Activated T-cell treated with anti-CD3 and anti-CD28 coated beads for 1 hour (primary cell): Measurements from ENCODE around the gene UBALD1.

ENCODE experiments used
- DNase-seq: peaks from one replicate; pipeline ENCODE4 v3.0.0-alpha.2; 2020; ENCODE audit warnings: low read depth

UBALD1 gene

DNA sequence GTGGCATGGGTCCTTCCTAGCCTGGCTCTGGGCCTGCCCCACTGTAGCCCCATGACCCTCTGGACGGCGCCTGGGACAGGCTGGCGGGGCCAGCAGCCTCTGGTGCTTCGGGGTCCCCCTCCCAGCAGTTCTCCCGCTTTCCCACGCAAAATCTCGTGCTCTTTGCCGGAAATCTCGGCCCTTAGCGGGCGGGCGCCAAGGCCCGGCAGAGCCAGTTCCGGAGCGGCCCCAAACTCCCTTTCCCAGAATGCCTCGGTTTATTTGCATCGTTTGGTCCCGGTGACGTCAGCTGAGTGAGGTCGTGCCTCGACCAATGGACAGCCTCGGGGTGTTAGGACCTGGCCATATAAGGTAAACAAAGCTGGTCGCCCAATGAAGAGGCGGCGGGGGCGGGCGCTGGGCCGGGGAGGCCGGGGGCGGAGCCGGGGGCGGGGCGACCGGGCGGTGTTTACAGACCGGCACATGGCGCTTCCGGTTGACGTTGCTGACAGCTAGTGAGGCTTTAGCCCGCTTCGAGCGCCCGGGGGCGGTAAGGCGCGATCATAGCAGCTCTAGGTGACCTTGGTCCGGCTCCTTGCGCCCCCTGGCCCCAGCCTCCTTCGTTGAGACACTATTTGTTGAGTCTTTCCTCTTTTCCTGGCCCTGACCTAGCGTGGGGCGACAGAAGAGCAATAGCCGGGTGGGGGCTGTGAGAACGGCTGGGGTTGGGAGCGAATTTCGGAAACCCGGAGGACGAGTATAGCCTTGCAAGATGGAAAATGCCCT is 1.5 kb upstream of the UBALD1 start:
- DNase-seq: peak; percentile 97

DNA sequence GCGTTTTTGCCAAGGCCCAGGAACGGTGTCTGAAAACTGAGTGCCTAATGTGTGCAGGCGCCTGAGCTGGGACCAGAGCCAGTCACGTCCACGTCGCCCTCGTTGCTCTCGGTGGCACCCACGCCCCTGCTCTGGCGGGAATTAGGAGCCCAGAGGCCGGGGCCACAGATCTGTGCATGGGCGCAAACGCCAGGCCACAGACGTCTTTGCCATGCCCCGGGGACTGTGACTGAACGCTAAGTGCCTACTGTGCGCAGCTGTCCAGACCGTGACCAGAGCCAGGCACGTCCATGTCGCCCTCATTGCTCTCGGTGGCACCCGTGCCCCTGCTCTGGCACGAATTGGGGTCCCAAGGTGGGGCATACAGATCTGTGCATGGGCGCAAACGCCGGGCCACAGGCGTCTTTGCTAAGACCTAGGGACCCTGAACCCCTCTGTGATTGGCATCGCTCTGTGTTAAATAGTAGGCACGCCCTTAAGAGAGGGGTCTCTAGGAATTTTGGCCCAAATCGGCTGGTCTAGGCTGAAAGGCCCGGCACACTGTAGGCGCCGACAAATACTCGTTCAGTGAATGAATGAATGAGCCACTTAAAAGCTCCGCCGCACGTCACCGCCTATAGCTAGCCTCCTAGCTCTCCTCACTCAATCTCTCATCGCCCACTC is 827 bp upstream of the UBALD1 start:
- DNase-seq: no peak

DNA sequence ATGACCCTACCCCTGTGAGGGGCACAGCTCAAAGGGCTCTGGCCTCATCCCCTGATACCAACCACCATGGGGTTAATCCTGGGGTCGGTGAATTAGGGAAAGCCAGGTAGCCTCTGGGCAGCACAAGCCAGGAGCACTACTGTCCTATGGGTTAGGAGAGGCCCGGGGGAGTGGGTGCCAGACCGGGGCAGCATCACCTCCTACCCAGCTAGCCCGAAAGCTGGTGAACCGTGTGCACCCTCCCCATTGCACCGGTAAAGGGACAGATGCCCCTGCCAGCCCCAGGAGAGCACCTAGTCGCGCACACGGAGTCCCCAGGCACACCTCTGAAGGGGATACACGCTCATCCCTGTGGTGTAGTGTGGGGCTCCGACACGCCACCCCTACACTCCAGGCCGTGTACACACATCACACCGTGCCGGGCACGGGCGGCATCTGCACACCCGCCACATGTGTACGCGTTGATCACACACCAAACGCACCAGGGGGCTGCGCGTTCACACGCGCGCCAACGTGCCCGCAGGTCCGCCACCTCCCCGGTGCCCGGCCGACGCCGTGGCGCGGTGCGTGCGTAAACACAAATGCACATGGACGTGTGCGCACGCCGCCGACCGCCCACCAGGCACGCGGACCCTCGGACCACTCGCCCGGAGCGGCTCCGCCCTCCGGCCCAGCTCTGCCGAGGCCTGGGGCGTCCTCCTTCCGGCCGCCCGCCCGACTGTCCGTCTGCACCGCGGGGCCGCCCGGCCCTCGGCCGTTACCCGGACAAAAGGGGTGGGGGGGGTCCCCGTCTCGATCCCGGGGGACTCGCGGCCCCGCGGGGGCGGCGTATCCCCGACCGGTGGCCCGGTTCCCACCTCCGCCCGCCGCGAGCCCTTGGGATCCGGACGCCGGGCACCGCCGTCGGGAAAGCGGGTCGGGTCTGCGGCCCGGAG is 785 bp downstream of the UBALD1 start:
- no peak for DNase-seq

DNA sequence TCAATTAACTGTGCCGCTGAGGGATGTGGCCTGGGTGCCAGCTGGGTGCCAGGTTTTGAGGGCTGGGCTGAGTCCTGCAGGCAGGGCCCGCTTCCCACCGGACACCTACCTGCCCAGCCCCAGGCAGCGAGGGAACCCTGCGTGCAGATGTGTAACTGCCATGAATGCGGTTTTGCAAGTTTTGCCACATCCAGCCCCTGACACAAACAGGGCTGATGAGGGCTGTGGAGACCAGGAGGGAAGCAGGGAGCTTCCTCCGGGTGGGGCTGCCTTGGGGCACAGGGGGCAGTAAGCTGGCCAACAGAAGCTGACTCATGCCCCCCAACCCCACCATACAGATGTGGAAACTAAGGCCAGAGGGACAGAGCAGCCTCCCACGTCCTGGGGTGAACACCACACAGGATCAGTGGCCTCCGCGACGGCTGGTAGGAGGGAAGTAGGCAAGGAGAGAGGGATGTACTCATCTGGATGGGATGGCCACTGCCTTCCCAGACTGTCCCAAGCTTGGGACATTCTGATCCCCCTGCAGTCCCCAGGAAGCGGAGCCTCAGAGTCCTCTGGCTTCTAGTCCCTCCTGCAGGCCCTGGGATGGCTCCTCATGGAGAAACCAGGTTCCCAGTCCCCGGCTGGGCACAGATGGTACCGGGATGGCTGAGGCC is 1.6 kb downstream of the UBALD1 start:
- DNase-seq: no peak

DNA sequence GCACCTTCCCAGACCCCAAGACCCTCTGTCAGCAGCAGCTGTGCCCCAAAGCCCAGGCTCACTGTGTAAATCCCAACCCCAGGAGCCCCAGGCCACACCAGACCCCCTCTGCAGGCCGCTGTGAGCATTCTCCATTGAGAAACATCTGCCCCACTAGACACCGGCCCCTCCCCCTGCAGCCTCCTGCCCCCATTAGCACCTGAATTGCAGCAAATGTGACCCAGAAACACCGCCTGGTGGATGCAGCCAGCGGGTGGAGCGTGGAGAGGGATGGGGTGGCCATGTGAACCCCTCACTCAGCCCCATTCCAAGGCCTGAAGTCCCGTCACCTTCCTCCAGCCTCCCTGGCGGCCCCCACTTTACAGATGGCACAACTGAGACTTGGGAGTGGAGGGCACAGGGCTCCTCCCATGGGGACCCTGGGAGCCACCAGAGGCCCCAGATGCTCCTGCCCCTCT is 2.2 kb downstream of the UBALD1 start:
- DNase-seq: no peak

DNA sequence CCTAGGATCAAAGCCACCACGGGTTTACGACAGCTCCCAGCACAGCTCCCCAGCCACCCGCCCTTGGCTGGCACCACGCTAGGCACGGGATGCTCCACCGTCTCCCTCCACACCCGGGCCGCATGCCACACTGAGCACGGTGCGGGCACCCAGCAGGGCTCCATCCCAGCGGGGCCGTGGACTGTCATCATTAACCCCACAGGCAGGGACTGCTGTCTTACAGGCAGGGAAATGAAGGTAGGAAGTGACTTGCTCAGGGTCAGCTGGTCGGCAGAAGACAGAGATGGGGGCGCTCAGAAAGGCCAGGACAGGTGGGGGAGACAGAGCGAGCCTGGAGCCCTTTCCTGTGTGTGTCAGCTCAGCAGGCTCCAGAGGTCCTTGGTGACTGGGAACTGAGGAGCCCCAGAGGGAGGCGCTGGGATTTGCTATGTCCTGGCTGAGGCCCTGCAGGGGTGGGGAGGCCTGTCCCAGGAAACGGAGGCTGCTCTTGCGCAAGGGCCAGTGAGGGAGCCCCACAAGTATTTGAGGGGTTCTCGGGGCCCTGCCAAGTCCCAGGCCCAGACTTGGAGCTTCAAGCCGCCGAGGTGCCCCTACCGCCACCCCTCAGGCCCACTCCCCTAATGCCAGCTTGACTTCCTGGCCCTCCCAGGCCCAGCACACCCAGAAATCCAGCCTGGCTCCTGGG is 3.2 kb downstream of the UBALD1 start:
- no peak for DNase-seq

DNA sequence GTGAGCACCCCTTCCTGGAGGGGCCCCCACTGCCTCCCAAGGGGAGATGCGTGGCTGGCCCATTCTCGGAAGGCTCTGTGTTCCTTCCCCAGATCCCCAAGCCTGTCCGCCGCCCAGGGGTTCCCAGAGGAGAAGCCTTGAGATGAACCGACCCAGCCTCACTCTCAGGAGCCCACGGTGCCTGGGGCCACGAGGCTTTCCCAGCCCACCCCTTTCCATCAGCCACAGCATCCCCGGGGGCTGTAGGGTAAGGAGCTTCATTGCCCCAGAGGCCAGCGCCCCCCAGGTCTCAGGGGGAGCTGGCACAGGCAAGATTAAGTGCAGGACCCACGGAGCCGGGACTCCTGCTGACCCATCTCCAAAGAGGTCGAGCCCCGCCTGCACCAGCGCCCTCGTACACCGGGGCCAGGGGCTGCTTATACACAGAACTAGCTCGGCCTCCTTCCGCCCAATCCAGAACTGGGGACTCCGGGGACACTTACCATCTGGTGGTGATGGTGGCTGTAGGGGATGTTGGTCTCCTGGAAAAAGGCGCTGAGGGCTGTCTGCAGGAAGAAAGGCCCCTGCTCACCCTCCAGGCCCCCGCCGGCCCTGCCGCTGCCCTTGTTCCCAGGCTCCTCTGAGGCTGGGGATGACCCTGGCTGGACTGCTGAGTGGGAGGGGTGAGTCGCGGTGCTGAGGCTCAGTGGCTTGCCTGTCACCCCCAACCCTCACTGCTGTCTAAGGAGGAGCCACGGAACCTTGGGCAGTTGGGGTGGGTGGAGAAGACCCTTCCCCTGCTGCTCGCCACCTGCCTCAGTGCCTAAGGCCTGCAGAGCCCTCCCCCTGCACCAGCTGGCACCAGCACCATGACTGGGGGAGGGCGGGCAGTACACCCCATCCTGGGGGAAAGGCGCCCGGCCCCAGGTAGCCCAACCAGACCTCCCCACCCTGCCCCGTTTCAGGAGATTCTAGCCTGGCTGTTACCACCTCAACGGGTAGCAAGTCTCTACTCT is 4.4 kb downstream of the UBALD1 start:
- no peak for DNase-seq

DNA sequence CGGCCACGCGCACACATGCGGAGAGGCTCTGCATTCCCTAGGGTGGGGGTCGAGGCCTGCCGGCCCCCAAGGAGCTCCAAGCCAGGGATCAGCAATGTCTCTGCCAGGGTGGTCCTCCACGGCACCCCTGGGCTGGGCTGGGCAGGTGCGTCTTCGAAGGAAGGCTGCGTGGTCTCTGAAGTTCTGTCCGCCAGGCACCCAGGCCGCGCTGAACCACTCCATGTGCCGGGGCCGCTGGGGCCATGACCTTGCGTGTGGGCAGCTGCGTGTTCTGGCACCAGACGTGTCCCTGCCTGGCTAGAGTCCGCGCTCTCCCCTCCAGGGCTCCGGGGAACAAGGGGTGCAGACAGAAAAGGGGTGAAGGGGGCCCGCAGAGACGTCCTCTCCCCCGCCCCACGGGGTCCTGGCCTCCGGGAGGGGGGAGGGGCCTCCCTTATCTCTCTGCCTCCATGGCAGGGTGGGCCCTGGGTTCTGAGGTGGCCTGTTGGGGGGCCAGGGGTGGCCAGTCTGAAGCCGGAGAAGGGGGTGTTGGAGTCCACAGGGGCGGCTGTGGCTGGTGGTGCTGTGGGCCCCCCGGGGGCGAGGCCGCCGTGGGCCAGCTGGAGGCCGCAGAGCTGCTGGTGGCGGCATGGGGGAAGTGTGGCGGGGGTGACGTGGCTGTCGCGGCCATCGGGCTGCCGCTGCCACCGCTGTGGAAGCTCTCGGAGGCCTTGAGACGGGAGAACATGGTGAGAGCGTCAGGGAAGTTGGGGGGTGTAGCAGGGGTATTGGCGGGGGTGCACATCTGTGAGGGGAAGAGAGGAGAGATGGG is 5.3 kb downstream of the UBALD1 start:
- no peak for DNase-seq

DNA sequence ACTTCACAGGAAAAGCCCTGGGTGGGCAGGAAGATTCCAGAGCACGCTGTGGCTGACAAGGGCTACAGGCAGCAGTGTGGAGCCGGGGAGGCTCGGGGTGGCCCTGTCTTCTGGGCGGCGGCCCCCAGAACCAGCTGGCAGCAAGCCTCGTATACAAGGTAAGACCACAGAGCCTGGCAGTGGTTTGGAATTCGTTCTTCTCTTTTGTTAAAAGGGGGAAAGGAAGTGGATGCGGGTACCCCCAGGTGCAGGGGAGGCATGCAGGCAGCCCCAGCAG is 6.0 kb downstream of the UBALD1 start:
- DNase-seq: no peak

DNA sequence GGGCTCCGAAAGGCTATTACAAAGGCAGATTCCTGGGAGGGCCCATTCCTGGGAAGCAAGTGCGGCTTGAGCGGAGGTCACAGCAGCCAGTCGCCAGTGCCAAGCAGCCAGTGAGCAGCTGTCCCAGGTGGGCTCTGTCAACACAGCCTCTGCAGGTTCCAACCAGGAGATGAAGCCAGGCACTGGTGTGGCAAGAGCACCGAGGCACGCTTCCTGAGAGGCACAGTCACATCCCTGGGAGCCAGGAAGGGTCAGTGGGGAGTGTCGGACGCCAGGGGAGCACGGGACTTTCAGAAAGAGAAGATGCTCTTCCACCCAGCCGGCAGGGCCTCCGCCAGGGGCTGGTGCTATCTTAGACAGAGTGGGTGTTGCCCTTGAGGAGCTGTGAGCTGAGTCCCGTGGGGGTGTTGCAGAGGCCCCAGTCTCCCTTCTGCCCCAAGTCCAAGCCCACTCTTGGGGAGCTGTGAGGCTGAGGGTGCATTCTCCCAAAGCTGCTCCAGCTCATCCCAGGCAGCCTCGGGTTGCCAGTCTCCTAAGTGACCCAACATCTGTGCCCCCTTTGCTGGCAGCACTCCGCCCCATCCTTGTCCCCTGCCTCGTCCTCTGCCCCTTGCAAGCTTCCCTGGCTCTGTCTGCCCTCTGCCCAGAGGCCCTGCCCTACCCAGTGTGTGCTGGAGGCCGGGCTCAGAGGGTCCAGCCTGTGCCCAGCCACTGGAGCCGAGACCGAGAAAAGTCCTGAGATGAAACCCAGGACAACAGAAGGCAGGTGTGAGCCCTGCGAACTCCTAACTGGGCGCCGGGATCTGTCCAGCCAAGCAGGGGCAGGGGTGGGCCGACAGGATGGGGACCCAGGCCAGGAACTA is 6.6 kb downstream of the UBALD1 start:
- no peak for DNase-seq

DNA sequence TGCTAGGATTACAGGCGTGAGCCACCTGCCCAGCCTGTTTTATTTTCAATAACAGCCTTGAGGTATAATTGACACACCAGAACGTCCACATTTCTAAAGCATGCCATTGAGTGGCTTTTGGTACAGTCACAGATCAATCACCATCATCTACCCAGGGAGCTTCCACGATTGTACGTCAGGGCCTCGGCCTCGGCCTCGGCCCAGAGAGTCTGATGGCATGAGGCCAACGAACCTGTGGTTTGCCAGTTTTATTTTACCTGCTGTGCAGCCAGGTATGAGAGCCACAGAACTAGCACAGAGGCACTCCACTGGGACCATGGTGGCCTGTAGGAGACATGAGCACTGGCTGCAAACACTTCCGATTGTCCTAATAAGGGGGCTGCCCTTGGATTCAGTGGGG is 8.3 kb downstream of the UBALD1 start:
- DNase-seq: no peak

DNA sequence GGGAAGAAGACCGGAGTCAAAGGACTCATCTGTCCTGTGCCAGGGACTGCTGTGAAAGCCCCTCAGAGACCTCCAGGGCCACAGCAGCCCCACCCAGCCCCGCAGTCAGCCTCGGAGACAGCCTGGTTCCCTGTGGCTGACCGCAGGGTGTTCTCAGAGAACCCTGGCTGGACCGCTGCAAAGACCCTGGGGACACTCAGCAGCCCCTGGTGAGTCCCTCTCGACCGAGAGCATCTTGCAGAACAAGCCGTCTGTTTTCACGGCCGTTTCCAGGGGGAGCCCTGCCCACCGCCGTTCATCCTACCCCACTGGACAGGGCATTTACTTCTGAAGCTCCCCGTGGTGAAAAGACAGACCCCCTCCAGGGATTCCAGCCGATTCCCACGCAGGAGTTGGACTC is 10.3 kb downstream of the UBALD1 start:
- no peak for DNase-seq

DNA sequence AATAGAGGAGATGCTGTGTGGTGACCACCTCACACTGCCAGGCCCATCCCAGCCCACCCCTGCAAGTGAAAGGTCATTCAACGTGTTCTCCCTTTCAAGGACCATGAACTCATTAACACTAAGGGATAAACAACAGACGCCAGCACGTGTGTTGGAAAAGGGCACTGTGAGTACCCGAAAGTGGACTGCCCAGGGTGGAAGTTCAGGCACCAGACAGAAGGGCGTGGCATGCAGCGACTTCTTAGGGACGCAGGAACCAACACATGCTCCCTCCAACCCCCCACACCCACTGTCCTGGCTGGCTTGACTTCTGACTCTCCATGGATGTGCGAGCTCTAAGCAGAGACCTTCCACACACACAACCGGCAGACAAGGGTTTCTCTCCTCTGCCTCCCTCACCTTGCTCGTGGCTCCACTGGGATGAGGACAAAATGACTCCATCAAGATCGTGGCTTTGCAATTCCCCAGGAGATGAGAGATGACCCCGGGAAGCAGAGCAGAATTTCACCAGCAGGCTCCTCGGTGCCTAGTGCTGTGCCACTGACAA is 11.0 kb downstream of the UBALD1 start:
- no peak for DNase-seq

DNA sequence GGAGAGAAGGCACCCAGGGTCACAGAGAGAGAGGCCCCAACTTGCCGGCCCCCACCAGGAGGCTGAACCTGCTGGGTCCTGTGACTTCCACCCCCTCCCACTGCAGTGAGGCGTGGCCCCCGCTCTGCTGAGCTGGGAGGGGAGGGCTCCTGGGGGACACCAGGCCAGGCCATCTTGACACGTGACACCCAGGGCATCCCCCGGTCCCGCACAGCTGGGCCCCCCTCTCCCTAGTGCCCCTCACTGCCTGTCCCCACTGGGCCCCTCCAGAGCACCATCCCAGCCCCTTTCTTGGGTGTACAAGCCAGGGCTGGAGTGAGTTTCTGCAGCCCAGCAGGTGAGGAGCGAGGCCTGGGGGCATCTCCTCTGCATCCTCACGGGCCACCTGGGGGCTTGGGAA is 12.4 kb downstream of the UBALD1 start:
- no peak for DNase-seq

DNA sequence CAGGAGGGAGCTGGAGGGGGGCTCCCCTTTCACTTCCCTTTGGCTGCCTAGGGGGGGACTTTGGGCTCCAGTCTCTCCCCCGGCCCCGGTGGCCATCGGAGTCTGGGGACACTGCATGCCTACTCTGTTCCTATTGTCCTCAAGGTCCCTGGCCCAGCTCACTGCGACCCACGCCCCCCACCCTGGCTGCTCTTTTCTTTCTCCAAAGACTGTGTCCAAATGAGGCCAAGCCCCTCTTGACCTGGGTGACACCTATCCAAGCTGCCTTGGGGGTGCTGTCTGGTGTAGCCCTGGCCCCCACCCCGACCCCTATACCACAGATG is 12.9 kb downstream of the UBALD1 start:
- DNase-seq: no peak

DNA sequence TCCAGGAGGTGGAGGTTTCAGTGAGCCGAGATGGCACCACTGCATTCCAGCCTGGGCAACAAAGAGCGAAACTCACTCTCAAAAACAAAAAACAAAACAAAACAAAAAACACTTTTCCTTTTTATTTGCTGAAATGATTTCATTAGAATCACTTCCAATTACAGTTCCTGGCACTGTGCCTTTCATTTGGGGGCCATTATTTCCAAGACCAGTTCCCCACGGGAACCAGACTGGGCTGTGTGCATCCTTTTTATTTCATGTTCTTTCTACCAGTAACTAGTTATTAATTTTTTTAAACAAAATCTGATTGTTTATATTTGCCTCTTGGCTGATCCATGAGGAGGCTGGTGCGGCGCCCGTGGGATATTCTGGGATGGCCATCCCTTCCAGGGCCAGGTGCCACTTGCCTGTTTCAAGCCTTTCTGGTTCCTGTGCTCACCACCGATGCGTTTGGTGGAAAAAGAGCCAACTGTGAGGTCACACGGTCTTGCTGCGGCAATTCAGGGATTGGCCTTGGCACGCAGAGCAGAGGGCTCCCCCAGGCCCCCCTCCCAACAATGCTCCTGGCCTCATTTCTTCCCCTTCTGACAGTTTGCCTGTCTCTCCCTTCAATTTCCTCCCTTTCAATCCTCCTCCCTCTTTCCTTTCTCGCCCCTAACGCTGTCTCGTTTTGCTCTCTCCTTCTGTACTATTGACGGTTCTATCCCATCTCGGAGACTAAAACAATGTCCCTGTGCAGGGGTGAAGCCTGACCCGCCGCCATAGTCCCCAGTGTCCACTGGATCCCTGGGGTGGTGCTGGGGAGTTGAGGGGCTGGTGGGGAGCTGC is 13.4 kb downstream of the UBALD1 start:
- DNase-seq: no peak

DNA sequence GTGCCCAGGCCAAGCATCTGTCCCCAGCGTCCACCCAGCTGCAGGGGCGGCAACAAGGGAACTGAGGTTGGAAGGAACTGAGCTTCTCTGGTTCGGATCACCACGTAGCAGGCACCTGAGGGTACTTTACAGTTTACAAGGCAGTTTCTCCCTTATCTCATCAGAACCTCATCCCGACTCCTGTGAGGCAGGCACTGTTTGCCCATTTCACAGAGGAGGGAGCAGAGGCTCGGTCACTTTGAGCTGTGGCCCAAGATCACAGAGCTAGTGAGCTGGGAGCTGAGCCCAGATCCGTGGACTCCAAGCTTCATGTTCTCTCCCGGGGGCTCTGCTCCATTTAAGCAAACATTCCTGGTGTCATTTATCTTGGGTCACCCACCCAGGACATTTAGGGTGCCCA is 15.1 kb downstream of the UBALD1 start:
- DNase-seq: no peak

DNA sequence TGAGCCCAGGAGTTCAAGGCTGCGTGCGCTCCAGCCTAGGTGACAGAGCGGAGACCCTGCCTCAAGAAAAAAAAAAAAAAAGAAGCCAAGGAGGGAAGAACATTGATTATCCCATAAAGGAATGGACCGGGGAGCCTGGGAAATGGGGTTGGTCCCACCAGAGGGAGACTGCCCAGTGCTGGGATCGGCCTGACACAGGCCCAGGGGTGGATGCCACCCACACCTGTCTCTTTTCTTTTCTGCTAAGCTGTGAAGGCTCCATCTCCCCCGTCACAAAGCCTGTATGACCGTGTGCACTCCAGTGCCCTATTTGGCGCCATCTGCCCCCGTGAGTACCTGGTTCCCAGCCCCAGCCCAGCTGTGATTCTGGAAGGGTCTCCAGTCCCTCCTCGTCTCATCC is 15.7 kb downstream of the UBALD1 start:
- no peak for DNase-seq
